ENCODE measurements around the gene GCNT2.
"Not testable (repeated sequence)": the region's sequence is repeated elsewhere in the genome, so short reads cannot be mapped to it uniquely, and the experiment has no call there.

The GCNT2 gene

GRCh38 chr6:10580570-10580969 lies 59.4 kb downstream of the GCNT2 start:
- DNase-seq (ENCODE audit: low spot score) = no peak

GRCh38 chr6:10581402-10581801 lies 60.3 kb downstream of the GCNT2 start:
- not testable (repeated sequence) for DNase-seq (ENCODE audit: low spot score)

GRCh38 chr6:10582774-10583508 lies 61.8 kb downstream of the GCNT2 start:
- DNase-seq (ENCODE audit: low spot score) = no peak

- DNase-seq (ENCODE audit: low spot score) = no peak
Measured at GRCh38 chr6:10583509-10583901, 62.4 kb downstream of the GCNT2 start.

- no peak for DNase-seq (ENCODE audit: low spot score)
Measured at GRCh38 chr6:10584607-10585006, 63.5 kb downstream of the GCNT2 start.

- peak; percentile 77 for DNase-seq (ENCODE audit: low spot score)
Measured at GRCh38 chr6:10585209-10585845, 64.2 kb downstream of the GCNT2 start.

GRCh38 chr6:10586302-10586701 lies 65.2 kb downstream of the GCNT2 start:
- peak; percentile 42 for DNase-seq (ENCODE audit: low spot score)

GRCh38 chr6:10587656-10588406 lies 66.7 kb downstream of the GCNT2 start:
- peak; percentile 89 for DNase-seq (ENCODE audit: low spot score)

GRCh38 chr6:10588562-10589428 lies 67.6 kb downstream of the GCNT2 start:
- DNase-seq (ENCODE audit: low spot score) = no peak

GRCh38 chr6:10589429-10589727 lies 68.2 kb downstream of the GCNT2 start:
- peak; percentile 34 for DNase-seq (ENCODE audit: low spot score)

GRCh38 chr6:10589983-10590382 lies 68.8 kb downstream of the GCNT2 start:
- DNase-seq (ENCODE audit: low spot score) = no peak

GRCh38 chr6:10591422-10592160 lies 70.4 kb downstream of the GCNT2 start:
- DNase-seq (ENCODE audit: low spot score) = no peak

- no peak for DNase-seq (ENCODE audit: low spot score)
Measured at GRCh38 chr6:10595731-10596664, 74.8 kb downstream of the GCNT2 start.

- no peak for DNase-seq (ENCODE audit: low spot score)
Measured at GRCh38 chr6:10597499-10598001, 76.4 kb downstream of the GCNT2 start.

- no peak for DNase-seq (ENCODE audit: low spot score)
Measured at GRCh38 chr6:10598084-10598960, 77.2 kb downstream of the GCNT2 start.

- no peak for DNase-seq (ENCODE audit: low spot score)
Measured at GRCh38 chr6:10599046-10599445, 77.9 kb downstream of the GCNT2 start.

GRCh38 chr6:10600681-10601080 lies 79.5 kb downstream of the GCNT2 start:
- not testable (repeated sequence) for DNase-seq (ENCODE audit: low spot score)

GRCh38 chr6:10603219-10603618 lies 82.1 kb downstream of the GCNT2 start:
- no peak for DNase-seq (ENCODE audit: low spot score)

GRCh38 chr6:10609038-10609437 lies 87.9 kb downstream of the GCNT2 start:
- DNase-seq (ENCODE audit: low spot score) = no peak
